Posterior vena cava (tissue), 2 donors: Measurements from ENCODE around the gene NEDD4L. TPM values are rescaled to one million over a fixed set of nuclear protein-coding genes. Genes with fewer than 3 reads are reported as not detected.

Experiments
- DNase-seq: peaks from one replicate; pipeline ENCODE4 v3.0.0-alpha.2; 2020; ENCODE audit warnings: low spot score
- intact Hi-C, 2 donors: fragments of 100-400 bp; cut with DNase I; formaldehyde crosslinking; loops; one replicate each; pipeline versions ENCODE4 v1.14.1 to v1.14.2; 2022 to 2023
- total RNA-seq, 2 donors: library from RNA; stranded (reverse); fragmentation: NEBNext Ultra II Directional; extraction: Animal tissue kit (Norgen Biotek cat#: 25700); gene quantifications; one replicate each; pipeline ENCODE4 v1.2.1, GENCODE V29; 2021
- donor health status: DM: yes; HTN: yes; CAD: no.
- donor health status: DM: yes; HTN: yes; CAD: no.

NEDD4L gene
- total RNA-seq, 2 donors from 2014 or later, result 11.3 to 14.9 TPM

- no peak for DNase-seq
- intact Hi-C loops, result no loop called here
These were observed 145.0 kb downstream of the NEDD4L start for GRCh38 chr18:58188996-58189395.

DNA sequence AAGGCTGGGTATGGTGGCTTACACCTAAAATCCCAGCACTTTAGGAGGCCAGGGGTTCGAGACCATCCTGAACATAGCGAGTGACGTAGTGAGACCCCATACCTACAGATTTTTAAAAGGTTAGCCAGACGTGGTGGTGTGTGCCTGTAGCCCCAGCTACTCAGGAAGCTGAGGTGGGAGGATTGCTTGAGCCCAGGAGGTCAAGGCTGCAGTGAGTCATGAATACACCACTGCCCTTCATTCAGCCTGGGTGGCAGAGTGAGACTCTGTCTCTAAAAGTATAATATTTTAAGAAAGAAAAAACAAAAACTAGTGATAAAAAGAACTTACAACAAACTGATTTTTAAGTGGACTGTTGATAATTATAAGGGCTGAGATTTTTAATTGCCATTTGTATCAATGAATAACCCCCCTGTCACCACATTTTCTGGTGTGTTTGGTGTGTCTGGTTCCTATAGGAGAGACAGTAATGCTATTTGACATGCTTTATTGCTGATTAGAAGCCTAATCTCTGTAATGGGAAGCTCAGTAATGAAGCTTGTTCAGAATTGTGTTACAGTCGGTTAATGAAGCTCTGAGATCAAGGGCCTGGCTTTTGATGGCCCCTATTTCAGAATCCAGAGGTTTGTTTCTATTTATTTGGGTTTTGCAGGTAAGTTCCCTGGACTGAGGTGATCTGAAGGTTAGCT is 147.0 kb downstream of the NEDD4L start:
- intact Hi-C loops, result no loop called here
- no peak for DNase-seq

DNA sequence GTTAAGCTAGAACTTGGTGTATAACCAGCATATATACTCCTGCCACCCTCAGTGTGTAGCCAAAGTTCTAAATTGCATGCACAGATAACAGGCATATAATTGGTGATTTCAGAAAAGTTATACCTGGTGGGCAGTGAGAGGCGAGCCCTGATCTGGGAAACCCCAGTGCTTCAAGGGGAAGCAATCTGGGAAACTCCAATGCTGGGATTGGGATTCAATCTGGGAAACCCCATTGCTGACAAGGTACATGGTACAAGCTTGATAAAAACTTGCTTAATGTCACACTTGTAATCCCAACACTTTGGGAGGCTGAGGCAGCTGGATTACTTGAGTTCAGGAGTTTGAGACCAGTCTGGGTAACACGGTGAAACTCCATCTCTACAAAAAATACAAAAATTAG is 147.6 kb downstream of the NEDD4L start:
- DNase-seq, result no peak
- intact Hi-C loops, result no loop called here

- no peak for DNase-seq
- intact Hi-C loops, result no loop called here
These were observed 148.5 kb downstream of the NEDD4L start for GRCh38 chr18:58192519-58192918.

DNA sequence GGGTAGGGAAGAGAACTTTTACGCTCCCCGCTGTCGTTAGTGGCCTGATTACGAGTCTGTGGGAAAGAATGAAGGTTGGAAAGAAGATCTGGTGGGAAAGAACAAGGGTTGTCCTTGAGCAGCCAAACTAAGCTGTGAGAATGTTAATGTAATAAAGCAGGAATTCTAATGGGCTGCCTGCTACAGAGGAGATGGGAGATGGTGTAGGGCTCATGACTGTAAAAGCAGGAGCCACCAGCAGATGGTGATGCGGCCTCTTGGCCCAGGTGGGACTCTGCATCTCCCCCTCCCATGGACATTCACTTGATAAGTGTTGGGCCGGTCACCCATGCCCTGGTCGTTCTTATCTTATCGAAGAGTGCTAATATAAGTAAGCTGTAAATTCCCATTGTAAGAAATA is 150.0 kb downstream of the NEDD4L start:
- intact Hi-C loops, result no loop called here
- no peak for DNase-seq

GRCh38 chr18:58195278-58195765 is 151.3 kb downstream of the NEDD4L start:
- intact Hi-C loops, result no loop called here
- no peak for DNase-seq

DNA sequence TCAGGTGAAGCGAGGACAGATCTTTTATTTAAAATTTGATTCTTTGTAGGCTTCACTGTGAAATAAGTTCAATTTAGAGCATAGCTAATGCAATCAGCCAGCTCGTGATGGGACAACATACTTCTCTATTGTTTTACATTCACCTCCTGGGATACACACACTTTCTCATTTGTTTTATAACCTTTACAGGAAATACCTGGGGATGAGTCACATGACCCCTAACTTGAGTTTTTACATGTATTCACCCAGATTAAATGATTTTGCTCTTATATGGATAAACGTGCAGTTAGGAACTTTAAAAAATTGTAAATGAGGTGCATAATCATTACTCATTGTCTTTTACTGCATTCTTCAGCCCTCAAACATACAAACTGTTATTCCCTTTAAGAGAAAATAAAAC is 152.1 kb downstream of the NEDD4L start:
- intact Hi-C loops, result no loop called here
- DNase-seq, result no peak

DNA sequence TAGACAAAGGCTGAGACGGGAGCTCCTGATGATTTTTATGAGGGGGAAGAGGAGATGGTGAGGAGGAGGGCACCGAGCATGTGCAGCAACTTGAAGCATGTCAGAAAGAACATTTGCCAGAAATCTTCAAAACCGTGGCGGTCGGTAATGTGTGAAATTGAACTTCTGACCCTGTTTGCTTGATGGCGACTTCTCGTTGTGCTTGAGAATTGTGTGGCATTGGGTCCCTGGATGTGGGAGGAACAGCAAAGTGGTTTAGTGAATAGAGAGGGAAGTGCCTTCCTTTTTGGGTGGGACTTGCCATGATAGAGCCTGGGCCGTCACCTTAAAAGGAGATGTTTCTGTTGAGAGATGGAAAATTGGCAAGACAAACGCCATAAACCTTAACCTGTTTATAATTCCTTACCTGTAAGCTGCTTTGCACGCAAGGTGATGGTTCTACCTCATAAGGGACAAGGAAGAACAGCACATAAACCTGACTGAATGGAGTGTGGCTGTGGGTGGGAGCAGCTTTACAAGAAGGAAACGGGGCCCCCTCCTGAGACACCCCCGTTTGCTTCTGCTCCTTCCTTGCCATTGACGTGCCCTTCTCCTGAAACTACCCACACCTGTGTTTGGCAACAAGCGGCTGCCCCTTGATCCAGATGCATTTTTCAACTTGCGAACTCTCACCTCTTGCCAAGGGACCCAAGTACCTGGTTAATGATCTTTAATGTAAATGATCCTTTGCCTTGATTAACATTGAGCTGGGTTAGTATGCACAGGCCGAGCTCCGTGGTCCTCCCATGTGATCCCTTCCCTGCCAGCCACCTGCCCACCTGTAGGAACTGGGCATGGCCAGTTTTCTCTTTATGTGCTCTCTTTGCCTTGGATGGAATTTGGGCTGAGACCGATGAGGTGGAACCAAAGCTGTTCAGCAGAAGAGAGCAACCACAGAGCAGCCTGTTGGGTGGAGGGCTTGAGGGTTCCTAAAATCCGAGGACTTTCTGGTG is 153.2 kb downstream of the NEDD4L start:
- DNase-seq, result no peak
- intact Hi-C loops, result no loop called here

GRCh38 chr18:58201268-58201667 is 157.2 kb downstream of the NEDD4L start:
- intact Hi-C loops, result no loop called here
- DNase-seq, result no peak

GRCh38 chr18:58201733-58202730 is 158.0 kb downstream of the NEDD4L start:
- no peak for DNase-seq

DNA sequence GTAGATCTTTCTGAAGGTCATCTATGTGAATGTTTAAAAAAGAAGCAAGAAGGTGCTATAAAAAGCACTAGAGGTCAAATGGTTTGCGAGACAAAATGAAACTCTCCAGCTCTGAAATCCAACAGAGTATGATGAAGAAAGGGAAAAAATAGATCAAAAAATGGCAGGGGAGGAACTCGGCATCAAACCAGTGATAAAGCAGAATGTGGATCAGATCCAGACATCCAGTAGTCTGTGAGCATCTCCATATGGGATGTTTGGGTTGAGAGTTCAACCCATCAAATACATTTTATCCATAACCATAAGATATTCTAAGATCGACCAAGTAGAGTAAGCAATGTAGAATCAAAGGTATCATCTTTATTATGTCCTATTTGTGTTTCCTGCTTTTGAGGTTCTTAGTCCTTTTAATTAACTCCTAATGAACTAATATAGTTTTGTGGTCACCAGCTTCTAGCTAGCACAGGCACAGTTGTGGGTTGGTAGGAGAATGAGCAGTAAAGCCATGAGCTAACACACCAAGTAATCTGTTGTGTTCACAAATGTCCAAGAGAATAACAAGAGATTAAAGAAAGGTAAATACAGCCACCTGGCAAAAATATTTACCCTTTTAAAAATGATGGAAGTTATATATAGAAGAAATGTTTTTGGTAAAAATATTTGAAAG is 160.9 kb downstream of the NEDD4L start:
- intact Hi-C loops, result no loop called here
- DNase-seq, result no peak

More at GRCh38 chr18:58201733-58202730, 158.0 kb downstream of the NEDD4L start:
- intact Hi-C loops, result no loop called here

GRCh38 chr18:58205443-58206160 is 161.6 kb downstream of the NEDD4L start:
- intact Hi-C loops, result no loop called here
- no peak for DNase-seq

- intact Hi-C loops, result no loop called here
- no peak for DNase-seq
These were observed 163.6 kb downstream of the NEDD4L start for GRCh38 chr18:58207520-58208152.

- DNase-seq, result no peak
- intact Hi-C loops, result no loop called here
These were observed 164.3 kb downstream of the NEDD4L start for GRCh38 chr18:58208207-58208932.

DNA sequence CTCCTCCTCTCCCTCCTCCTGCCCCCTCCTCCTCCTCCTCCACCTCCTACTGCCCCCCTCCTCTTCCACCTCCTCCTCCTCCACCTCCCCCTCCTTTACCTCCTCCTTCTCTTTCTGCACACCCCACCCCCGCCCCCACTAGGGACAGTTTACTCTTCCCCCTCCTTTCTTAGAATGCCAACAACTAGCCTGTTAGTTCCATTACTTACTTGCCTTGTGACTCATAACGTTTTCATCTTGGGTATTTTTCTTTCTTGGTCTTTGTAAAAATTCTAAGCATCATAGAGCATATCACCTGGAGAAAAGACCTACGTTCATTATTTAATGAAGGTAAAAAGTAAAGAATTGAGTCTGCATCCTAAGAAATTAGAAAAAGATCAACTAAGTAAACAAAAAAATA is 165.3 kb downstream of the NEDD4L start:
- intact Hi-C loops, result no loop called here
- no peak for DNase-seq

- intact Hi-C loops, result no loop called here
These were observed 167.5 kb downstream of the NEDD4L start for GRCh38 chr18:58211510-58211909.

DNA sequence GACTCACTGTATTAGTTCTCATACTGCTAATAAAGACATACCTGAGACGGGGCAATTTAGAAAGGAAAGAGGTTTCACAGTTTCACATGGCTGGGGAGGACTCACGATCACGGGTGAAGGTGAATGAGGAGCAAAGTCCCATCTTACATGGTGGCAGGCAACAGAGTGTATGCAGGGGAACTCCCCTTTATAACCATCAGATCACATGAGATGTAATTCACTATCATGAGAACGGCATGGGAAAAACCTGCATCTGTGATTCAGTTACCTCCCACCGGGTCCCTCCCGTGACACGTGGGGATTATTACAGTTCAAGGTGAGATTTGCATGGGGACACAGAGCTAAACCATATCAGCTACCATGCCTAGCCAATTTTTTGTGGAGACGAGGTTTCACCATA is 168.2 kb downstream of the NEDD4L start:
- intact Hi-C loops, result no loop called here
- no peak for DNase-seq

More at GRCh38 chr18:58211510-58211909, 167.5 kb downstream of the NEDD4L start:
- DNase-seq, result no peak
